ENCODE results near the gene MIF.
A peak's percentile ranks its signal among the peaks of the same experiment; 100 is the strongest.
"Not testable (repeated sequence)": the region's sequence is repeated elsewhere in the genome, so short reads cannot be mapped to it uniquely, and the experiment has no call there.

MIF gene

DNA sequence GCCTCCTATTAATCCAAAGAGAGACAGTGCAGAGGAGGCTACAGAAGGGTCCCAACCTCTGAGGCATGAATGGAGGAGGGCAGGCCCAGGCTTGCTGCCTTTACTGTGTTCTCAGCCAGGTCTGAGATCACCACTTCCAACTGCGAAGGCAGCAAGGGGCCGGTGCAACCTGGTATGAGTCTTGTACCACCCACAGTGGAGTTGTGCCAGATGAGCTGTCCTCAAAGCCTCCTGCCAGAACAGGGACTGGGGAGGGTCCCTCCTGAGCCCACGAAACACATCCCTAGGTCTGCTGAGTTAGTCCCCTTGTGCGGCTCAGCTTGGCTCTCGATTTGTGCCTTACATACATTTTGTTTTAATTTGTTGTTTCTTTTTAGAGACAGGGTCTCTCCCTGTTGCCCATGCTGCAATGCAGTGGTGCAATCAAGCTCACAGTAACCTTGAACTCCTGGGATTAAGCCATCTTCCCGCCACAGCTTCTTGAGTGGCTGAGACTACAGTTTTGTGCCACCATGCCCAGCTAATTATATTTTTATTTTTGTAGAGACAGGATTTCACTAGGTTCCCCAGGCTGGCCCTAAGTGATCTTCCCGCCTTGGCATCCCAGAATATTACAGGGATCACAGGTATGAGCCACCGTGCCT is 9.3 kb downstream of the MIF start:
- DNase-seq (ENCODE audit: low read depth), result no peak

DNA sequence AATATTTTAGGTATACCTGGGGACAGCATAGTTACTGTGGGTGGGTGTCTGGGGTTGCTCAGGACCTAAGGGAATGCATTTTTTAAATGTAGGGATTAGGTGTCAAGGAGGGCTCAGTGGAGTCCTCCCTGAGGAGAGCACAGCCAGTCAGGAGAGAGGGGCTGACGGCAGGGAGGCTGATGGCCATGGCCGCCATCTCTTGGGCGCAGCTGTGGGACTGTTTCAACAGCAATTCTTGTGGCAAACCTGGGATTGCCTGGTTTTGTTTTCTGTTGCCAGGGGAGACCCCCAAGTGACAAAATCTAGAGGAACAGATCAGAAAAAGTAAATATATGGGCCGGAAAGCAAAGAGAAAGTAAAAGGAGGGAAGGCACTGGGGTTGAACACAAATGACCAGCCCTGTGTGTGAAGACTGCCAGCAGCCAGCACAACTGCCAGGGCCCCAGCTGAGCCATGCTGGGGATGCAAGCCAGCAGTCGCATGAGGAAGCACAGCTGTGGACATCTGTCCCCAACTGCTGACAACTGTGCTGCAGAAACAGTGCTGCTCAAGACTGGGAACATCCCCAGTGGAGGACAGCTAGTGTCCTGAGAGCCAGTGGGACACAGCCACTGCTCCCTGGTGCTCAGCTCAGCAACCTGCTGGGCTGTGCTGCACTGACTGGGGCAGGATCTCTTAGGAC is 10.5 kb downstream of the MIF start:
- DNase-seq (ENCODE audit: low read depth), result no peak

DNA sequence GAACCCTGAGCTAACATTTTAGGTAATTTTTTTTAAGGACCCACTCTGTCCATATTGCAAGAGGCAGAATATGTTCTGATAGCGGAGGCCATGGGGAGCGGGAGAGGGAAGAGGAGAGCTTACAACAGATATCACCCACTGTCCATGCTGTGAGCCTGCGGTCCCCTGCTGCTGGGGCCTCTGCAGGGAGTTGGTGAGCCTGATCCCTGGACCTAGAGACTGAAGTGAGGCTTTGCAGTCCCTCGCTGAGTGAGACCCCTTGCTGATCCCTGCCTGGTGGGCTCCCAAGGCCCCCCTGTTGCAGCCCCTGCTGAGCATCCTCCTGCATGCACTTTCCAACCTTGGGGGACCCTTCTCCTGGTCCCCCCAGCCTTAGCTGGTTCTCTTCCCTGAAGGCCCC is 12.5 kb downstream of the MIF start:
- no peak for DNase-seq (ENCODE audit: low read depth)

- DNase-seq (ENCODE audit: low read depth), result not testable (repeated sequence)
Observed at GRCh38 chr22:23907423-23907822, 13.2 kb downstream of the MIF start.

DNA sequence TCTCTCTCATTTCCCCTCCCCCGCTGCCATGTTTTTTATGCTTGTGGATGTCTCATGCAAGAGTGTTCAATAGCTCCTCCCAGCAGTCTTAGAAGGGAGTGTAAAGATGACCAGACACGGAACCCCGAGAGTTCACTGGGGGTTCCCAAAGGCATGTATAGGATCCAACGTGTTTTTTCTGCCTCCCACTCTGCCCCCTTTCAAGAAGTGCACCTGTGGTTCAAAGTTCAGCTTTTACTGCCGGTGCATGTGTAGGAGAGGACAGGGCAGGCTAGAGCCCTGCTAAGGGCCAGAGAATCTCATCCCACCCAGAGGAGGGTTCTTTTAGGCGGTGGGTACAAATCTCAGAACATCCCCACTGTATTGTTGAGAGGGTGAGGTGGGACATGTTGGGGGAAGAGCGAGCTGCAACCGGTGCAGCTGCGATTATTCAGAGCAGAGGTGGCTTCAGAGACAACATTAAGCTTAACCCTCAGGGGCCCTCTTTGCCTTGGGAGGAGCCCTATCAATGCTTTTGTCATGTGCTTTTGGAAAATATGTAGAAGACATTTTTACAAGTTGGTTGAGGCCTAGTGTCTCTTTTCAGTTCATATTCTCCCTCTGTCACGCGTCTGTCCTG is 14.5 kb downstream of the MIF start:
- DNase-seq (ENCODE audit: low read depth), result no peak

GRCh38 chr22:23909296-23909898 is 15.2 kb downstream of the MIF start:
- DNase-seq (ENCODE audit: low read depth), result no peak

DNA sequence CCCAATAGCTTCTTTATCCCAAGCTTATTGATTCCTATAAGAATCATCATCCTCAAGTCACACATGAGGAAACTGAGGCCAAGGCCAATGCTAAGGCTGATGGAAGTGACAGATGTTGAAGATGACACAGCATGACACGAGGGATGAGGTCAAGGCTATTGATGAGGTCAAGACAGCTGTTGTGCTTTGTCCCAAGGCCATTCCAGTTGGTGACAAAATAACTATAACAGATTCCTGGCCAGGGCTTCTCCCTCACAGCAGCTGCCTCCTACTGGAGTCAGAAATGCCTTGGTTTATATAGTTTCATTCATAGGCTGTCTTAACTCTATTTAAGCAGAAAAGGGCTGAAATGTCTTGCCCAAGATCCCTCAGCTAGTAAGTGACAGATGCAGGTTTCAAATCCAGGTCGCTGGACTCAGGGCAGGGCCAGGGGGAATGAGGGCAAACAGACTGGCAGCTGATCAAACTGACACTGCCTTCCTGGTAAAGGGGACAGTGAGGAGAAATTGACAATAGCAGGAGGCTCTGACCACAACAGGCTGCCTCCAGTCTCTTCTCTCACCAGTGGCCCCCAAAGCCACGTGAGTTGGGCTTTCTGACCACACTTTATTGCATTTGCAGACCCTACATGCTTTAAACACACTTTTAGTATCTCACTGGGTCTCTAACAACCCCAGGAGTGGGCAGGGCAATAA is 16.5 kb downstream of the MIF start:
- DNase-seq (ENCODE audit: low read depth), result no peak

GRCh38 chr22:23911318-23911980 is 17.3 kb downstream of the MIF start:
- no peak for DNase-seq (ENCODE audit: low read depth)

GRCh38 chr22:23912293-23912903 is 18.2 kb downstream of the MIF start:
- DNase-seq (ENCODE audit: low read depth), result no peak

DNA sequence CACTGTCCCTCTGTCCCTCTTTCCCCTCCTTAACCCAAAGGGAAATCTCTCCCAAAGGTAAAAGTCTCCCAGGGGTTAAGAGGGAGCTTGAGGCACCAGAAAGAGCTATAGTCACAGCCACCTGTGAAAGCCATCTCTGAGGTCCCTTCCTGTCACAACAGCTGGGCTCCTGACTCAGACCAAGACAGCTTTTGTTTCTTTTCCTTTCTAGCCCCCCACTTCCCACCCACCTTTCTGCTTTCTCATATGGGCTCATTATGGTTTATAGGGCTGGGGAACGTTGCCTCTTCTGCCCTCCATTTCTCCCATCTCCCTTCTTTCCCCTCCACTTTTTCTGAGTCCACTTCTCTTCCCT is 19.1 kb downstream of the MIF start:
- DNase-seq (ENCODE audit: low read depth), result no peak

DNA sequence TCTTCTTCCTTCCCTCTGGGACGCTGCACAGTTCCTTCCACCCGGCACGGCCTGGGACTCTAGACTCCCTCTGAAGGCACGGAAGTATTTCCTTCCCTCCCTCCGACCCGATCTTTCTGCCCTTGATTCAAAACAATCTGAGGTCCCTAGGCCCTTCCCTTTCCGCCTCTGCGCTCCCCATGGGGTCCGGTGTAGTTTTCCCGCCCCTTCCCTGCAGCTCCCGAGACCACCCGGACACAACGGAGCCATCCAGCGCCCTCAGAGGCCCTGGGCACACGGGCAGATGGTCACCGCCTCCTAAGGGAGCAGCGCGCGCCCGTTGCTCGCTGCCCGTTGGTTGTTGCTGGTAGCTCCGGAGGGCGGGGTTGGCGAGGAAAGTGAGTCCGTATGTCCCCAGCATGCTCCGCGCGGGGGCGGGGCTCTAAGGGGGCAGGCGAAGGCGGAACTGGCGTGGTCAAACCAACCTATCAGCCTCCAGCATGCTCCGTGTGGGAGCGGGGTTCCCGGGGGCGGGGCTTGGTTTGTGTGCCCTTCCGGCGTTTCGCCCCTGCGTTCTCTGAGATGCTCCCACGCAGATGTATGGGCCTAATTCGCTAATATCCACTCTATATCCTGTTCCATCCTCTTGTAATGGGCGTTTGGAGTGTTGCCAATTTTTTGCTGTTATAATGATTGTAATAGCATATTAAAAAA is 19.6 kb downstream of the MIF start:
- peak; percentile 100 for DNase-seq (ENCODE audit: low read depth)

DNA sequence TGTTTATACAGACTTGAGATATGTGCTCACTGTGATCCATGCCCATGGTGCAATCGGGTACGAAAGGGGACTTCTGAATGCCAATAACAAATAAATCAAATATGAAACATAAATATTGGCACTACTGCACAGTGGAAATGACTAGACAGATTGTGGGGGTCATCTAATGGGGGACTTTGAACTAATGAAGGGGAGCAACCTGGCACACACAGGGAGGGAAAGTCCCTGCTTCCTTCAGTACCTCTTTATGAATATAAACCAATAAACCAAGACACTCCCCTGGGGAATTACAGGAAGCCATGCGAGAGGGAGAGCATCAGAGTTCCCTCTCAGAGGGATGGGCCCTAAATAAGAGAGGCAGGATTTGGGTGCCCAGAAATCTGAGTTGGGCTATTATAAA is 21.1 kb downstream of the MIF start:
- DNase-seq (ENCODE audit: low read depth), result no peak

DNA sequence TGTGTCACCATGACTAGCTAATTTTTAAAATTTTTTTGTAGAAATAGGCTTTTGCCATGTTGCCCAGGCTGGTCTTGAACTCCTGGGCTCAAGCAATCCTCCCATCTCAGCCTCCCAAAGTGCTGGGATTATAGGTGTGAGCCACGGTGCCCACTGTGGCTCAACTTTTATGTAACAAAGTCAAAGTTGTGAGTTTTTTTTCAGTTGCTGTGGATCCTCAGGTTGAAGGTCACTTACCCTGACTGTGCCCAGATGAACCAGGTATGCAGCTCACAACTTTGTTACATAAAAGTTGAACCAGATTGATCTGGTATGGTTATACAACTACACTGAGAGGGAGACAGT is 26.1 kb downstream of the MIF start:
- not testable (repeated sequence) for DNase-seq (ENCODE audit: low read depth)

GRCh38 chr22:23921586-23922201 is 27.5 kb downstream of the MIF start:
- peak; percentile 77 for DNase-seq (ENCODE audit: low read depth)

GRCh38 chr22:23922921-23923320 is 28.7 kb downstream of the MIF start:
- no peak for DNase-seq (ENCODE audit: low read depth)

GRCh38 chr22:23925020-23925606 is 30.9 kb downstream of the MIF start:
- no peak for DNase-seq (ENCODE audit: low read depth)

DNA sequence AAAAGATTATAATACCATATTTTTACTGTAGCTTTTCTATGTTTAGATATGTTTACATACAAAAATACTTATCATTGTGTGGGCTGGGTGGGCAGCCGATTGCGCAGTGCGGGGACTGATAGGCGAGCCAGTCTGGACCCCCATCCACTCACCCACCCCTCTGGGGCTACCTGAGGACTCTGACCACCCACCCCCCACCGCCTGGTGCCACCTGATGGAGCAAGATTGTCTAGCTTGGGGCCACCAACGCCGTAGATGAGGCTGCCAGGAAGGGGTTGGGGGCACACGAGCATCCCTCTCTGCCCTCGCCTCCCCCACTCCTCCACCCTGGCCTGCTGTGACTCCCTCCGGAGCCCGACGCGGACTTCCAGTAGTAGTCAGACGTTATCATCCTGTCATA is 32.4 kb downstream of the MIF start:
- DNase-seq (ENCODE audit: low read depth), result no peak

- no peak for DNase-seq (ENCODE audit: low read depth)
Observed at GRCh38 chr22:23938328-23939016, 44.3 kb downstream of the MIF start.

- DNase-seq (ENCODE audit: low read depth), result no peak
Observed at GRCh38 chr22:23939017-23939357, 44.8 kb downstream of the MIF start.

DNA sequence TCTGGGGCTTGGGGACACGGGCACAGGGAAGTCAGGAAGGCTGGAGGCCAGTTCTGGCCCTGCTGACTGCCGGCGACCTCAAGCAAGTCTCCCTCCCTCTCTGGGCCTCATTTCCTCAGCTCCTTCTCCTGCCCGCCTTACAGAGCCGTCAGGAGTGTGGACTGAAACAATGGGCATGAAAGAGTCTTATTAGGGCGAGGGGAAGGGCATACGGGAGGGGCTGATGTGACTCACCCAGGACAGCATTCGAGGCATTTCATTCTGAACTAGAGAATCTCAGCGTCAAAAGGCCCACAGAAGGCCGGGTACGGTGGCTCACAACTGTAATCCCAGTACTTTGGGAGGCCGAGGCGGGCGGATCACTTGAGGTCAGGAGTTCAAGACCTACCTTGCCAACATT is 46.0 kb downstream of the MIF start:
- DNase-seq (ENCODE audit: low read depth), result not testable (repeated sequence)
